Panc1 (cell line): ENCODE data around the gene ZNF497.

ENCODE experiments used
- CTCF ChIP-seq: fragments of 450-650 bp; IDR thresholded peaks from 2 replicates; pipeline ENCODE4 v1.5.1; 2017; ENCODE audit warnings: mild to moderate bottlenecking
- POLR2AphosphoS5 ChIP-seq: IDR thresholded peaks from 2 replicates; pipeline ENCODE4 v1.6.1; 2012; ENCODE audit warnings: mild to moderate bottlenecking, low read depth, low read length, moderate library complexity
- REST ChIP-seq, 2 experiments: IDR thresholded peaks; 2 replicates each; pipeline ENCODE4 v1.6.1; 2011 to 2012; ENCODE audit warnings: low read depth in 2 of 2, control low read depth in 1 of 2, low read length in 1 of 2, mild to moderate bottlenecking in 1 of 2, moderate library complexity in 1 of 2; ENCODE audit not compliant: insufficient read depth in 1 of 2
- SIN3A ChIP-seq: IDR thresholded peaks from 2 replicates; pipeline ENCODE4 v1.6.1; 2012; ENCODE audit warnings: low read depth, mild to moderate bottlenecking, low read length, moderate library complexity, borderline replicate concordance; ENCODE audit not compliant: insufficient read depth

DNA sequence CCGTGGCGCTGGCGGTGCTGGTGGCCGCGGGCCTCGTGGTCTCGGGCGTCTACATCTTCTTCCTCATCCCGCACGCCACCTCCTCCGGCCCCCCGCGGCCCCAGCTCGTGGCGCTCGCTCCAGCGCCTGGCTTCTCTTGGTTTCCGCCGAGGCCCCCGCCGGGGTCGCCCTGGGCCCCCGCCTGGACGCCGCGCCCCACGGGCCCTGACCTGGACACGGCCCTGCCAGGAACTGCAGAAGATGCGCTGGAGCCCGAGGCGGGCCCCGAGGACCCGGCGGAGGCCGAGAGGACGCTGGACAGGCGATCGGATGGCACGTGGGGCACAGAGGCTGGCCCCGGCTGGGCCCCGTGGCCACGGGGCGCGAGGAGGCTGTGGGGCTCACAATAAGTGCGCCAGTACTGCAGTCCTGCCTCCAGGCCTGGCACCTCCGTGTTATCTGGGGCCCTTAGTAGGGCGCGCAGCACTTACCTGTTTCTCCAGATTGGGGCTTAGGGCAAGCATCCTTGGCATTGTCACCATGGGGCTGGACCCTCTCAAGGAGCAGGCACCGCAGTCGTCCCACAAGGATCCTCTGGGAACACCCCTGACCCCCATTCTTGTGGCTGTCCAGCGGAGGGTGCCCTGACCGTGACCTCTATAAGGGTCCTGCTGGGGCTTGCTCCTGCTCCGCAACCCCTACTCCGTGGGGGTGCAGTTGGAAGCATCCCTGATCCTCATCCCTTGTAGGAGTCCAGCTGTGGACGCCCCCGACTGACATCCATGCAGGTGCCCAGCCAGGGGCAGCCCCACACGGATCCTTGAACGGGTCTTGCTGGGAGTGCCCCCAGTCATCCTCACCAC is 34.4 kb upstream of the ZNF497 start:
- TF ChIP-seq CTCF (no peak), SIN3A (no peak), POLR2AphosphoS5 (no peak), REST (IDR thresholded peaks at IDR 0.05; ENCODE audit: insufficient read depth in 1 of 2, low read depth in 2 of 2, low read length in 1 of 2) (no peak)
